ENCODE data around the gene ILK. TPM values are rescaled to one million over a fixed set of nuclear protein-coding genes. Genes with fewer than 3 reads are reported as not detected.

The ILK gene
- polyA plus RNA-seq, 1 experiment: 654 TPM

GRCh38 chr11:6658647-6659046 is 55.1 kb downstream of the ILK start:
- Histone ChIP-seq H3K4me3 (ENCODE audit: low read depth, low read length) (no peak overlapping the region), H3K27me3 (ENCODE audit: control insufficient read depth, insufficient read depth, low read length) (peaks cover 2% of the 10 kb centered on the region), H3K36me3 (ENCODE audit: control insufficient read depth, insufficient read depth, low read length) (no peaks in the 10 kb centered on the region)
- no peak for TF ChIP-seq CTCF (IDR thresholded peaks at IDR 0.05; ENCODE audit: insufficient read depth, low read depth, low read length)
- DNase-seq (ENCODE audit: low read depth): no peak
- CTCF ChIA-PET: interaction anchor here (1.7 to 2.8 kb wide), 2 partner anchors 9 to 23 kb away, joined by 5 to 9 read pairs; no protein-coding TSS in a partner anchor
- POLR2A ChIA-PET: no interaction called here

Other genes starting within 250 kb of the ILK start
- gene SMPD1, start 213.3 kb upstream of the ILK start, polyA plus RNA-seq (2011; rRNA removed): 76.1 and 118 TPM in 2 replicates
- 39.5 and 62.5 TPM in 2 replicates for gene APBB1, start 184.7 kb upstream of the ILK start, polyA plus RNA-seq (2011; rRNA removed)
- 0.82 and 0.87 TPM in 2 replicates for gene HPX, start 162.8 kb upstream of the ILK start, polyA plus RNA-seq (2011; rRNA removed)
- gene TRIM3, start 129.8 kb upstream of the ILK start, polyA plus RNA-seq (2011; rRNA removed): 8.2 and 10.4 TPM in 2 replicates
- 86.5 and 103 TPM in 2 replicates for gene ARFIP2, start 122.4 kb upstream of the ILK start, polyA plus RNA-seq (2011; rRNA removed)
- gene TIMM10B, start 122.3 kb upstream of the ILK start, polyA plus RNA-seq (2011; rRNA removed): 29.4 and 32.5 TPM in 2 replicates
- gene DNHD1, start 106.5 kb upstream of the ILK start, polyA plus RNA-seq (2011; rRNA removed): 2.3 and 3.1 TPM in 2 replicates
- gene RRP8, start 158 bp upstream of the ILK start, polyA plus RNA-seq (2011; rRNA removed): 9.9 and 14.4 TPM in 2 replicates
- gene TAF10, start 8.4 kb downstream of the ILK start, polyA plus RNA-seq (2011; rRNA removed): 158 and 205 TPM in 2 replicates
- gene TPP1, start 15.6 kb downstream of the ILK start, polyA plus RNA-seq (2011; rRNA removed): 69.7 and 77.6 TPM in 2 replicates
- 2.5 and 7.3 TPM in 2 replicates for gene DCHS1, start 52.0 kb downstream of the ILK start, polyA plus RNA-seq (2011; rRNA removed)
- gene MRPL17, start 79.6 kb downstream of the ILK start, polyA plus RNA-seq (2011; rRNA removed): 68.9 and 82.3 TPM in 2 replicates
- 0.28 and 0.60 TPM in 2 replicates for gene OR2AG2, start 168.2 kb downstream of the ILK start, polyA plus RNA-seq (2011; rRNA removed)
- gene OR2AG1, start 179.2 kb downstream of the ILK start, polyA plus RNA-seq (2011; rRNA removed): not detected in 2 replicates
- gene OR6A2, start 195.9 kb downstream of the ILK start, polyA plus RNA-seq (2011; rRNA removed): 0.04 TPM in 1 of 2 replicates, not detected in the other
- gene OR10A5, start 241.9 kb downstream of the ILK start, polyA plus RNA-seq (2011; rRNA removed): not detected in 2 replicates